Skin of body (tissue), 2 donors: Measurements from ENCODE around the gene TXLNB. TPM values are rescaled to one million over a fixed set of nuclear protein-coding genes. Genes with fewer than 3 reads are reported as not detected.

ENCODE experiments used
- DNase-seq: peaks from one replicate; lab custom pipeline; 2025; lab: John Stamatoyannopoulos, UW
- total RNA-seq: library from RNA; depleted of rRNA; stranded (reverse); fragments of >200 nt; gene quantifications from one replicate; pipeline ENCODE4 v1.2.3, GENCODE V29; 2014

TXLNB gene
- total RNA-seq, 1 donor from 2014 or later = 15.0 TPM

- no peak for DNase-seq
These were observed 20.7 kb downstream of the TXLNB start for GRCh38 chr6:139271056-139271455.

- DNase-seq = no peak
These were observed 21.5 kb downstream of the TXLNB start for GRCh38 chr6:139270249-139270648.

GRCh38 chr6:139265512-139266190, 26.1 kb downstream of the TXLNB start:
- peak; percentile 19 for DNase-seq

- DNase-seq = no peak
These were observed 29.1 kb downstream of the TXLNB start for GRCh38 chr6:139262519-139263300.

- DNase-seq = no peak
These were observed 33.9 kb downstream of the TXLNB start for GRCh38 chr6:139257821-139258398.

- no peak for DNase-seq
These were observed 34.5 kb downstream of the TXLNB start for GRCh38 chr6:139257291-139257690.

GRCh38 chr6:139256087-139256486, 35.7 kb downstream of the TXLNB start:
- DNase-seq = peak; percentile 46

- DNase-seq = no peak
These were observed 37.6 kb downstream of the TXLNB start for GRCh38 chr6:139254196-139254595.

GRCh38 chr6:139253656-139254055, 38.1 kb downstream of the TXLNB start:
- DNase-seq = no peak

GRCh38 chr6:139251691-139252390, 40.0 kb downstream of the TXLNB start:
- DNase-seq = no peak

- DNase-seq = peak; percentile 45
These were observed 40.6 kb downstream of the TXLNB start for GRCh38 chr6:139251045-139251690.

GRCh38 chr6:139250296-139251044, 41.3 kb downstream of the TXLNB start:
- no peak for DNase-seq

- DNase-seq = no peak
These were observed 42.4 kb downstream of the TXLNB start for GRCh38 chr6:139249395-139249794.

- peak; percentile 22 for DNase-seq
These were observed 42.9 kb downstream of the TXLNB start for GRCh38 chr6:139248911-139249310.

GRCh38 chr6:139247618-139248017, 44.2 kb downstream of the TXLNB start:
- no peak for DNase-seq

- no peak for DNase-seq
These were observed 48.3 kb downstream of the TXLNB start for GRCh38 chr6:139243536-139243935.

GRCh38 chr6:139242457-139243240, 49.1 kb downstream of the TXLNB start:
- DNase-seq = no peak

- DNase-seq = peak; percentile 64
These were observed 51.4 kb downstream of the TXLNB start for GRCh38 chr6:139240161-139241010.

GRCh38 chr6:139239064-139239463, 52.7 kb downstream of the TXLNB start:
- DNase-seq = no peak
